ENCODE data around the gene CCDC40.

- TF ChIP-seq CTCF (IDR thresholded peaks at IDR 0.05) (no peak), EZH2 (IDR thresholded peaks at IDR 0.05; ENCODE audit: borderline replicate concordance, insufficient read depth, low read depth, low read length, poor library complexity, severe bottlenecking) (no peak)
These were observed 36.0 kb downstream of the CCDC40 start for GRCh38 chr17:80072410-80072809.

Data from B cell (primary cell).